Limb (tissue), 2 donors: Measurements from ENCODE around the gene AATF.
A peak's percentile ranks its signal among the peaks of the same experiment; 100 is the strongest.

Experiments
- DNase-seq, 2 donors: peaks; one replicate each; pipeline ENCODE4 v3.0.0-alpha.2; 2016; ENCODE audit errors: extremely low spot score in 2 of 2

The AATF gene

GRCh38 chr17:36978810-36979564 lies 30.2 kb downstream of the AATF start:
- no peak for DNase-seq

- DNase-seq: no peak
These were observed 30.8 kb downstream of the AATF start for GRCh38 chr17:36979565-36979941.

- DNase-seq: peak in 1 of 2 donors; percentile 8
These were observed 31.6 kb downstream of the AATF start for GRCh38 chr17:36980280-36980761.

- no peak for DNase-seq
These were observed 34.9 kb downstream of the AATF start for GRCh38 chr17:36983618-36984017.

- no peak for DNase-seq
These were observed 40.4 kb downstream of the AATF start for GRCh38 chr17:36989173-36989572.

GRCh38 chr17:36992701-36993100 lies 43.9 kb downstream of the AATF start:
- no peak for DNase-seq

- DNase-seq: no peak
These were observed 44.5 kb downstream of the AATF start for GRCh38 chr17:36993227-36993626.

GRCh38 chr17:36994438-36994837 lies 45.7 kb downstream of the AATF start:
- no peak for DNase-seq

GRCh38 chr17:36999471-36999870 lies 50.7 kb downstream of the AATF start:
- no peak for DNase-seq

GRCh38 chr17:37016780-37017179 lies 68.0 kb downstream of the AATF start:
- no peak for DNase-seq

- DNase-seq: no peak
These were observed 68.7 kb downstream of the AATF start for GRCh38 chr17:37017404-37017803.

GRCh38 chr17:37019117-37019740 lies 70.5 kb downstream of the AATF start:
- DNase-seq: no peak

- no peak for DNase-seq
These were observed 71.0 kb downstream of the AATF start for GRCh38 chr17:37019741-37020129.

- DNase-seq: no peak
These were observed 75.5 kb downstream of the AATF start for GRCh38 chr17:37024181-37024637.

GRCh38 chr17:37025238-37025637 lies 76.5 kb downstream of the AATF start:
- no peak for DNase-seq

- DNase-seq: no peak
These were observed 77.2 kb downstream of the AATF start for GRCh38 chr17:37025847-37026530.

- no peak for DNase-seq
These were observed 77.7 kb downstream of the AATF start for GRCh38 chr17:37026531-37026869.

GRCh38 chr17:37028040-37028439 lies 79.3 kb downstream of the AATF start:
- no peak for DNase-seq

GRCh38 chr17:37031493-37032083 lies 82.8 kb downstream of the AATF start:
- no peak for DNase-seq

- no peak for DNase-seq
These were observed 88.9 kb downstream of the AATF start for GRCh38 chr17:37037590-37038155.

- DNase-seq: no peak
These were observed 90.5 kb downstream of the AATF start for GRCh38 chr17:37039269-37039668.

- DNase-seq: no peak
These were observed 93.2 kb downstream of the AATF start for GRCh38 chr17:37041932-37042331.
